Lower leg skin (tissue), 4 donors: ENCODE measurements around the gene GCNT4. TPM values are rescaled to one million over a fixed set of nuclear protein-coding genes. Genes with fewer than 3 reads are reported as not detected.
"Not testable (repeated sequence)": the region's sequence is repeated elsewhere in the genome, so short reads cannot be mapped to it uniquely, and the experiment has no call there.

ENCODE experiments used
- DNase-seq, 2 donors: peaks; one replicate each; pipeline ENCODE4 v3.0.0-alpha.2; 2019; ENCODE audit warnings: low spot score in 2 of 2
- H3K4me3 ChIP-seq: fragments of 200-600 bp; sonication (generic); 2 replicates; pipeline ENCODE4 v1.5.1; 2017; ENCODE audit warnings: mild to moderate bottlenecking, low read depth; ENCODE audit not compliant: poor library complexity, severe bottlenecking
- CTCF ChIP-seq, 3 donors: fragments of 450-650 bp; IDR thresholded peaks; one replicate each; pipeline ENCODE4 v1.5.1; 2016; ENCODE audit warnings: antibody characterized with exemption in 3 of 3, mild to moderate bottlenecking in 3 of 3, moderate library complexity in 2 of 3
- POLR2A ChIP-seq, 2 donors: fragments of 450-650 bp; IDR thresholded peaks; one replicate each; pipeline ENCODE4 v1.6.1; 2016 to 2017; ENCODE audit warnings: antibody characterized with exemption in 2 of 2, mild to moderate bottlenecking in 1 of 2, moderate library complexity in 1 of 2
- WGBS, 2 donors: methylation state at CpG; one replicate each; pipeline ENCODE4 v1.1.5; 2018; 5-methylcytosine and 5-hydroxymethylcytosine counted together
- intact Hi-C: fragments of 100-400 bp; cut with DNase I; formaldehyde crosslinking; loops from one replicate; pipeline ENCODE4 v1.15.0; 2023; ENCODE audit warnings: low total_unique reads
- total RNA-seq, 4 donors: library from RNA; depleted of rRNA; stranded (reverse); fragments of >200 nt; gene quantifications; one replicate each; pipeline ENCODE4 v1.1.0, GENCODE V29; 2016

GCNT4 gene
- total RNA-seq, 4 donors from 2014 or later = 2.6 to 5.5 (median 3.5) TPM

- 79 to 87% methylated on average over 2 of the region's 2 CpGs for WGBS, 2 donors
- TF ChIP-seq POLR2A (IDR thresholded peaks at IDR 0.05) (no peak), CTCF (IDR thresholded peaks at IDR 0.05) (no peak)
- H3K4me3 ChIP-seq = no peak overlapping the region
- DNase-seq = no peak
- intact Hi-C loops = no loop called here
These were observed 29.2 kb upstream of the GCNT4 start for GRCh38 chr5:75081510-75081909.

- intact Hi-C loops, H3K4me3 ChIP-seq, DNase-seq: not testable (repeated sequence)
- WGBS, 2 donors = 86 to 93% methylated on average over 3 of the region's 3 CpGs
These were observed 27.0 kb upstream of the GCNT4 start for GRCh38 chr5:75079346-75079745.

DNA sequence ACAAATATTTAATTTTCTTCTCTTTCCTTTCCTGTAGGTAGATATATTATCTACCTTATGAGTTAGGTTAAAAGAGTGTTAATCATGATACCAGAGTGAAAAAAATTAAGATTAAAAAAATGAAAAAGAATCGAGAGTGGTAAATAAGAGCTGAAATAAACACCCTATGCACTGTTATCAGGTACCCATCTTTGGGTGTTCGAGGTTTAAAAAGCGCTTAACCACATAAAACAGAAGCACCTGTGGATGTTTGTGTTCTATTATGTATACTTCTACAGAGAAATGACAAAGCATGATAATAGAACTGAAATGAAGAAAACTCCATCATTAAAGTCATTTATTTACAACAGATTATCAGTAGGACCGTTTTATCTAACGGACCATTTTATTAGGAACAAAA, 25.7 kb upstream of the GCNT4 start:
- 83 to 89% methylated on average over 5 of the region's 5 CpGs for whole genome bisulfite sequencing, 2 donors
- intact Hi-C loops = no loop called here
- TF ChIP-seq POLR2A (IDR thresholded peaks at IDR 0.05) (no peak), CTCF (IDR thresholded peaks at IDR 0.05) (no peak)
- no peak for DNase-seq
- H3K4me3 ChIP-seq = no peak overlapping the region

DNA sequence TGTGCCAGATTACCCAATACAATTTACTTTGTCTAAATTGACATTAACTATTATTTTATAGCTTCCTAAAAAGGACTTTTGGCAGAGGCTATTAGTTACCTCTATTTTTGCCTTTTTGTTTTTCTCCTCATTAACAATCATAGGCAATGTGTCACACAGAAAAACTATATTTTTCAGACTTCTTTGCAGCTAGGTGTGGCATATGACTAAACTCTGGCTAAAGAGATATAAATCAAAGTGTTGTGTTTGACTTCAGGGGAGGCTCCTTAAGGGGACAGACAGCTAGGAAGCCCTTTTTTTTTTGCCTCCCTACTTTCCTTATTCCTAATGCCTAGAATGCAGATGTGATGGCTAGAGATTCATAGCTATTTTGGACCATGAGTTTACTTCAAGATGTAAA, 19.7 kb upstream of the GCNT4 start:
- H3K4me3 ChIP-seq = no peak overlapping the region
- no peak for TF ChIP-seq POLR2A (IDR thresholded peaks at IDR 0.05)
- no peak for TF ChIP-seq CTCF (IDR thresholded peaks at IDR 0.05)
- no peak for DNase-seq
- intact Hi-C loops = no loop called here

DNA sequence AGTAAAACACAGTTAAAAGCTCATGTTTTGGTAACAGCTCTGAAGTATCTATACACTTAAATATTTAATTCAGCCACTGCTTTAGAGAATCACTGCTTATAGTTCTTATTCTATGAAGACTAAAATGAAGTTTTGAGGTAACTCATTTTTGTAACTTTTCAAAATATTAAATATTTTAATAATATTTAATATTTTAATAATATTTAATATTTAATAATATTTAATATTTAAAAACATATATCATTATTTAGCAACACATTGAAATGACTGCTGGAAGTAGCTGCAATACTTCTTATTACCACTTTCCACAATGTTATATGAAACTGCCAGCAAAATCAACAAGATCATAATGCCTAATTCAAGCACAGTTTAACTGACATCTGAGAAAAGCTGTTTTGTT, 18.7 kb upstream of the GCNT4 start:
- DNase-seq = no peak
- no peak overlapping the region for H3K4me3 ChIP-seq
- TF ChIP-seq POLR2A (IDR thresholded peaks at IDR 0.05) (no peak), CTCF (IDR thresholded peaks at IDR 0.05) (no peak)
- intact Hi-C loops = no loop called here

- intact Hi-C loops = no loop called here
- 87 to 92% methylated on average over 3 of the region's 3 CpGs for WGBS, 2 donors
- TF ChIP-seq CTCF (IDR thresholded peaks at IDR 0.05) (no peak), POLR2A (IDR thresholded peaks at IDR 0.05) (no peak)
- H3K4me3 ChIP-seq = no peak overlapping the region
- no peak for DNase-seq
These were observed 15.1 kb upstream of the GCNT4 start for GRCh38 chr5:75067434-75067833.
